NCI-H1417 (cell line): ENCODE results near the gene HP1BP3.
"Not testable (repeated sequence)": the region's sequence is repeated elsewhere in the genome, so short reads cannot be mapped to it uniquely, and the experiment has no call there.

Experiments used
- DNase-seq, 3 experiments: peaks; one replicate each; lab custom pipeline; 2025; lab: John Stamatoyannopoulos, UW

The HP1BP3 gene

DNA sequence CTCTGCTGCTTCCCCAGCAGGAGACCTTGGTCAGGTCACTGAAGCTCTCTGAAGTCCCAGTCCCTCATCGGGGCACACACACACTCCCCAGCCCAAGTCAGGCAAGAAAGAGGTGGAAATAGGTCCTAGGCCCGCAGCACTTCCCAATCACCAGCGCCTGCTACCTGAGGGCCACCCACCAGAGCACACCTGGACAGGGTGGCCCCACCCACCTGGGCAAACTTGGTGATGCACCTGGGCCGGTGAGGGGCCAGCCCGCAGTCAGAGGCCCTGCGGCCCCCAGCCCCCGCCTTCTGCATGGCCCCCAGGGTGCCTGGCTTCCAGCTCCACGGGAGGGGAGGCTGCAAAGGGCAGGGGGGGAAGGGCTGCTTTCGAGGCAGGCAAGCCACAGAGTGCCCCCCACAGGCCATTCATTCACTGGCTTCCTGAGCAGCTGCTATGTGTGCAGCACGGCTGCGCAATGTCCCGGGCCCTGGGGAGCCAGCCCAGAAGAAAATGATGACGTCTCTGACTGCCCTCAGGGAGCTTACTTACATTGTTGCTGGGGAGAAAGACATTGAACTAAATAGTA is 59.3 kb downstream of the HP1BP3 start:
- DNase-seq, result peak in 2 of 3 experiments; percentile 32 to 48

DNA sequence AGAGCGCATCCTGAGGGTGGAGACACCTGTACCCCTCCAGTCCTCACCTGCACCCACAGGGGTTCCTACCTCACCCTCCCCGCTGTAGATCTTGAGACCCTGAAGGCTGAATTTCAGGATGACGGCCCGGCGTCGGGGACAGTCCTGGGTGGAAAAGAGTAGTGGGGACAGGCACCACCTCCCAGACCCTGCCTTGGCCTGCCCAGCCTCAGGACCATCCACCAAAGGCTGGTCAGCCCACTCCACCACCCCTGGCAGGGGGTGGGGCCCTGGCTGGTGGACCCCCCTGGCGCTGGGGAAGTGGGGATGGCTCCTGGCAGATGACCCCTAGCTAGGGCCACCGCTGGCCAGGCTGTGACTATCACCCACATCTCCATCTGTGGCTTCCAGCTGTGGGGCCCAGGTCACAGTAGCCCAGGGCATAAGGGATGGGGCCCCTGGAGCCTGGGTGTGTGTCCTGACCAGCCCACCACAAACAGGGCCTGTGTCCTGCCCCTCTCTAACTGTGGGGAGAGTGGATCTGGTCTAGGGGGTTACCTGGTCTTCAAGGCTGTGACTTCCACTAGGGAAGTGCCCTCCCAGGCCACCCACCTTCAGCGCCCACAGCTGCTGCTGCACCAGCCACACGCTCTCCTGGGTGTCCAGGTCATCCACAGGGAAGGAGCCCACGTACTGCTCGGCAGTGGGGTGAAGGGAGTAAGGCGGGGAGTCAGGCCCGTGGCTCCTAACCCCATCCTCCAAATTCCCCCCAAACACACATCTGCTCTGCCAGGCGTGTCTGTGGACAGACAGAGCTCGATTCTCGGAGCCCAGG is 60.0 kb downstream of the HP1BP3 start:
- no peak for DNase-seq

DNA sequence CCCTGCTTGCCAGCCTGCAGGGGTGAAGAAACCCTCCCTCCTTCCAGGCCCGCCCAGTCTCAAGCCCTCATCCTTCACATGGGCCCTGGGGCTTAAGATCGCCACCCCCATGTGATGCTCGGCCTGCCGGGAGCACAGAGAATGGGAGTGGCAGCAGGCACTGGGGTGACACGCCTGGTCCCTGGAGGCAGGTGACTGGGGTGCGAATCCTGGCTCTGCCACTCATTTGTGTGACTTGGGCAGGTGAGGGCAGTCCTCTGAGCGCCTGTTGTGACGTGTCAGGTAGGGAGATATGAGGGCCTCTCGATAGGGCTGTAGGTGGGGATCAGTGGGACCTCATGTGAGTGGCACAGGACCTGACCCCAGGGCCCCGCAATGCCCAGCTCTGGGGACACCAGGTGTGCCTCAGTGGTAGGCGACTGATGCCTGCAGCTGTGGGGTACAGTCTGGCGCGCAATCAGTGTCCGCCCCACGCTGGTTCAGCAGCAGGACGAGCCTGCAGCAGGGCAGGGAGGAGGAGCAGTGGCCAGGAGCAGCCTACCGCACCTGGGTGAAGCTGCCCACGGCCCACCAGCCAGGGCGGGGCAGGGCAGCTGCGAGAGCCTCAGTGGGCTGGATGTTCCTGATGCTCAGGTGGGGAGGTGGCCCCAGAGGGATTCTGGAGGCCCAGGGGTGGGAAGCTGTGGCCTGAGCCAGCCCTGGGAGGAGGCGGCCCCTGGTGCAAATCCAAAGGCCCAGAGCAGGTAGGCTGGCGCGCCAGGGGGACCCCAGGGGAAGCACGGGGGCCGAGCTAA is 60.8 kb downstream of the HP1BP3 start:
- DNase-seq, result no peak

DNA sequence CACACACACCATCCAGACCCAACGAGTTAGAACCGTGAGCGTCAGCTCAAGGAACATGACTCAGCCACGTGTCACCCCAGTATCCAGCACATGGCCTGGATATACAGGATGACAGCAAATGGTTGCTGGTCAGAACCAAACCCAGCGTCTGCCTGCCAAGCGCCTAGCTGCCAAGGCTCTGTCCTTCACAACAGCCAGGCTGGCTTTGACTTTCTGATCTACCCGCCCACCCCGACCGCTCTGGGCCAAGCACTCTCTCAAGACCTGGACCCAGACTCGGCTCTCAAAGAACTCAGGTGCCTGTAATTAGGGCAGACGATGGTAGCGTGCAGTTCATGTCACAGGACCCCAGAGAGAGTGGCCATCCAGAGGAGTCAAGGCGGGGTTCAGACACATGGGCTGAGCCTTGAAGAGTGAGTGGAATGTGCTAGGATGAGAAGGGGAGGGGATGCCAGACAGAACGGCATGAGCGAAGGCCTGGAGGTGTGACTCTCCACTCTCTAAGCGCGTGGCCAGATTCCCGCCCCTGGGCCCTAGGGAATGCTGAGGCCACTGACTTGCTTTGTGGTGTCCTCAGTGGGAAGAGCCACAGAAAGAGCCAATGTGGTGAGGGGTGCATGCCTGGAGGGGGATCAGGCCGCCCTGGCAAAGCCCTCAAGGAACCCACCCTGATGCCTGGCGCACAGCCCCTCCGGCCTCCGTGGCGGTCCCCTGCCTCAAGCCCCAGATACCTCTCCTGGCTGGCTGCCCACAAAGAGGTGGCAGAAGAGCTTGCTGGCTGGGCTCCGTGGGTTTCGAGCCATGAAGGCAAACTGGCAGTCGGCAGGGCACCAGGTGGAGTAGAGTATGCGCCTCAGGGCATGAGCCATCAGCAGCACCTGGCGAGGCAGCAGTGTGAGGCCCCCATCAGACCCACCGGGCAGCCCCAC is 61.7 kb downstream of the HP1BP3 start:
- DNase-seq, result peak in 2 of 3 experiments; percentile 84 to 92

DNA sequence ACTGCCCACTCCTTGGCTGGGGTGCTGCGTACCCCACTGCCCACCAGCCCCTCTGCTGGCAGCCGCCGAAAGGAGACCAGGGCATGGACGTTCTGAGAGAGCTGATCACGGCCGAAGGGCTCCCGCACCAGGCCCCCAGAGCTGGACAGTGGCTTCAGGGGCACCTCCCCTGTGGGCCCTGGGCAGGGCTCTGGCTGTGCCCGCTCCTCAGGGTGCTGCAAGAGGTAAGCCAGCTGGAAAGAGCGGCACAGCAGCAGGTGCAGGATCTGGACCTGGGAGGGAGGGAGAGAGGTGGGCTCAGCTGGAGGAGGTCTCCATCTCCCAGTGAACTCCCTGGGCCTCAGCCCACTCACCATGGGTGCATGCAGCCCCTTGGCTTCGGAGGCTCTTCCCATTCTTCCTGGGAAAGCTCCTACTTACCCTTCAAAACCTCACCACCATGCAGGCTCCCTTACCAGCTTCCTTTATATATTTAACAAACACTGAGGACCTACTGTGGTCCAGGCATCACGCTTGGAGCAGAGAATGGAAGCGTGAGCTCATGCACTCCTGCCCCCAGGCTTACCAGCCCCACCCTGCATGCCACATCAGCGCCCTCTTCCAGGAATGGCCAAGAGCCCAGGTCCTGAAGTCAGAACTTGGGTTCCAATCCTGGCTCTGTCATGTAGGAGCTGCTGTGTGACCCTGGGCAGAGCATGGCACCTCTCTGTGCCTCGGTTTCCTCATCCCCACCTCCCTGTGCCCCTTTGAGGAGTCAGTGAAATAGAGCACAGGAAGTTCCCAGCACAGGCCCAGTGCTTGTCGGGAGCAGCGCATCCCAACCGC is 62.5 kb downstream of the HP1BP3 start:
- DNase-seq, result no peak

DNA sequence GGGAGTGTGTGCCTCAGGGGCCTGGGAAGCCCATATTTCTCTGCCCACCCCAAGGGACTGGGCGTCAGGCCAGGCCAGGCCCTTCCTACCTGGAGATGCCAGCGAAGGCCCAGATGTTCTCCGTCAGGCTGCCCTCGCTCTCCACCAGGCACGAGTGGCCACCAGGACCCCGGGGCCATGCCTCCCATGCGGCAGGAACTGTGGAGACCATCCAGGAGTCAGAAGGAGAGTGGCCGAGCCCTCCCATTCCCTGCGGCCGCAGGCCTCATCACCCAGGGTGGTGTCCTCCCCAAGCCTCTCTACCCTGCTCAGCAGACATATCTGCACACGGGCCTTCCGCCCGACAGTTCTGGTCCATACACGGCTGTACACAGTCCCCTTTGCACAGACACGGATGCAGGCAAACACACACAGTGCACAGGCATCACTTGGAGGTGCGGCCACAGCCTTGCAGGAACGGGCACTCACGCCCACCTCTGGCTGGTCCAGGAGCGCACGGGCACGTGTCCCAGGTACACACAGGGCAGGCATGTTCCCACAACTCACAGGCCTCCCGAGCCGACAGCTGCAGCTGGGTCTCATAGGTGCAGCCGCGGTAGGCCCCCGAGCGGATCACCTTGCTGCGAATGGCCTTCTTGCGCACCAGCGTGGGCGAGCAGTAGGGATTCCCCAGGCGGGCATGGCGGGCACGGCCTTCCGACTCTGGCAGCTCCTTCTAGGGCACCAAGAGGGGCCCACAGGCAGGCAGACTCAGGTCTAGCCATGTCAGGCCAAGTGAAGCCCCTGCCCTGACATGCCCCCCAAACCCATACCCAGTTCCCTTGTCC is 63.4 kb downstream of the HP1BP3 start:
- DNase-seq, result no peak

DNA sequence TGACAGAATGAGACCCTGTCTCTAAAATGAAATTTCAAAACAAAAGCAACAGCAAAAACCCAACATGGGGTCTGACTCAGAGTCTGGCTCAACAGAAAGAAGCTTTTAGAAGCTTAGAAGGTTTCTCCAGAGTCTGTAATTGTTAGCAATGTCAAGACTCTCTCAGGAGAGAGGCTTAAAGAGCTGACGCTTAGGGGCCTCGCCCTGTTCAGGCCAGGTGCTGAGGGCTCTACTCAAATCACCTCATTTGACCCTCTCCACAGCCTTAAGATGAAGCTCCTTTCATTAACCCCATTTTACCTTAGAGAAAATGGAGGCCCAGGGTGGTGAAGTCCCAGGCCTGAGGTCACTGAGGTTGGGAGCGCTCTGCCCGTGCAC is 64.0 kb downstream of the HP1BP3 start:
- DNase-seq, result no peak

DNA sequence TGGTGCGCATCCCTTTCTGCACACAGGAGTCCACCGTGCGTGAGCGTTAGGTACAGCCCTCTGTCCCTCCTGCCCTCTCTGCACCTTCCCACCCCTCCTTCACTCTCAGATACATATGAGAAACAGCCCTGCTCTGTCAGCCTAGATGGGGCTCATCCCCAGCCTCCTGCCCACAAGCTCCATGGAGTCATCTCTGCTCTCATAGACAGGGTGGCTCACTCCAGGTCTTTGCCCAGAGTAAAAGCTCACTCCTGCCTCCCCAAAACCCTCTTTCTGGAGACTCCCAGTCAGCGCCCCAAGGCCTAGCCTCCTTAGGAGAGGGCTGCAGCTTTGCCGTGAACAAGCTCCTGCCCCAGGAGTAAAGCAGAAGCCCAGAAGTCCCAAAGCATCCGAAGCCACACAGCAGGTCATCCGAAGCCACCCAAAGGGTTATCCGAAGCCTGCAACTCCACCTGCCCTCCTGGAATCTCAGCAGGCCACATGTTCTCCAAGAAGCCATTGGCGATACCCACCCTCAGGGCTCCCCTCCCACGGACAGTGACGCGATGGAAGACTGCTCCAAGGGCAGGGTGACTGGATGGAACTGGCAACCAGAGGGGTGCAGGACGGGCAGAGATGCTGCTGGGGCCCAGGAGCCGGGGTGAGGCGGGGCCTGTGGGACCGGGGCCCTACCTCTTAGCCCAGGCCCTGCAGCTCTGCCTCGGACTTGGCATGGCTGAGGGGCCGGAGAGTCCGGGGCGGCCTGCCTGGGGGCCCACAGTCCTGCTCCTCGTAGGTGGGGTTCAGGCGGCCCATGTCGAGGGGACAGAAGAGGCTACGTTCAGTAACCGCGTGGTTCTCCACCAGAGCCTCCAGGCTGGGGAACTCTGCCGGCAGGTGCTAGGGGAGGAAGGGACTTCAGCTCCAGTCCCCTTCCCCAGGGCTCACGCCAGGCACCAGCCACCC is 65.7 kb downstream of the HP1BP3 start:
- DNase-seq, result no peak

DNA sequence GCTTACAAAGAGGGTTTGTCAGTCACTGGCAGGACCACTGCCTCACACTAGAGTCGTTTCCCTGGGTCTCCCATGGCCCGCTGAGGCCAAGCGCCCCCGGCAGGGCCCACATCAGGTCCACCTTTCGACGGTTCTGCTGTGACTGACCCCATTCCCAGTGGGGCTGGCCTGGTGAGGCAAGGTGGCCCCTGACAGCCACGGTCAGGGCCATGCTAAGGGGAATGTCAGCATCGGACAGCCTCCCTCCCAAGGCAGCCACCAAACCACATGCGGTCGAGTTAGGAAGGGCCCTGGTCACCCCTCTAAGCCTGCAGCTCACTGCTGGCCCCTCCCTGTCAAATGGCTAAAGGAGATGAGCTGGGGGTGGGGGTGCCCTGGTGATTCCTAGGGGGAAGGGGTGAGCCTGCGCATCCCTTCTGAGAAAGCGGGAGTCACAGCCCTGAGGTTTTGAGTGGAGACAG is 66.4 kb downstream of the HP1BP3 start:
- DNase-seq, result no peak

DNA sequence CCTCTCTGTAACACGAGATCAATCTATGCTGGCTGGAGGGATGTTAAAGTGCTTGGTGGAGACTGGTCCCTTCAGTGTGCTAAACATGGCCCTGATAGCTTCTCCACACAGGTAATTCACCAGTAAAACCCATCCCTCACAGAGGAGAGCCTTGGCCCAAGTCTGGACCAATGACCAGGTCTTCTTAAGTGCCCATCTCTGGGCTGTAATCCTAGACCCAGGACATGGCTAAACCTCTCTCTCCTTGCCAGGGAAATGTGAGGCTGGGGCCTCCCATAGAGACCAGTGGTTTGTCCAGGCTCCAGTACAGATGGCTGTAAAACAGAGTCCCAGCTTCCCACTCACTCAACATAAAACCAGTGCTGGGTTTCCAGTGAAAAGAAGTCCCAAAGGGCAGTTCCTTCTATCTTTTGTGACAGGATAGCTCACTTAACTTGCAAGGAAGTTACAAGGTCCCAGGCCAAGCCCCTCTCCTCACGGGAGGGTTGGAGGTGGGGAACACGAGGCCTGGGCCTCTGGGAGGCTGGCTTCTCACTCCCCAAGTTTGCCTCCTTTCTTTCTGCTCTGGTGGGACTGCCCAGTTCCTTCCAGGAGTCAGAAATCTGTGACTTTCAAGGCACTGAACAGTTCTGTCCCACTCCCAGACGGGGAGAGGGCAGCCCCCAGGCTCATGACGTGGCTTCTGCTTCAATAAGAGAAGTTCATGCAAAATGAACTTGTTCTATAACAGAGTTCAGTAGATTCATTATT is 67.1 kb downstream of the HP1BP3 start:
- DNase-seq, result no peak

DNA sequence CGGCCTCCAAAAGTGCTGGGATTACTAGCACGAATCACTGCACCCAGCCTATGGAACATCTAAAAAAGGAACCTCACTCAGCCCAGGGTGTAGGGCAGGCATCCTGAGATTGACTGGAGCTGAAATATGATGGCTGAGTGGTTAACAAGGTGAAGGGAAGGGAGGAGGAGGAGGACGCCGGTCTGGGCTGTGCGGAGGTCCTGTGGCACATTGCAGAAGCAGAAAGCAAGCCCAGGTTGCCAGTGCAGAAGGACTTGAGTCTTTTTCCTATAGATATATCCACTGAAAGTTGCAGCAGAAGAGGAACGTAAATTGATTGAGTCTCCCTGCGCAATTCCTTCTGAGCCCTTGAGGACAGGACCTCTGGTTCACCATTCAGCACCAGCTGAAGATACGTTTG is 67.8 kb downstream of the HP1BP3 start:
- no peak for DNase-seq

DNA sequence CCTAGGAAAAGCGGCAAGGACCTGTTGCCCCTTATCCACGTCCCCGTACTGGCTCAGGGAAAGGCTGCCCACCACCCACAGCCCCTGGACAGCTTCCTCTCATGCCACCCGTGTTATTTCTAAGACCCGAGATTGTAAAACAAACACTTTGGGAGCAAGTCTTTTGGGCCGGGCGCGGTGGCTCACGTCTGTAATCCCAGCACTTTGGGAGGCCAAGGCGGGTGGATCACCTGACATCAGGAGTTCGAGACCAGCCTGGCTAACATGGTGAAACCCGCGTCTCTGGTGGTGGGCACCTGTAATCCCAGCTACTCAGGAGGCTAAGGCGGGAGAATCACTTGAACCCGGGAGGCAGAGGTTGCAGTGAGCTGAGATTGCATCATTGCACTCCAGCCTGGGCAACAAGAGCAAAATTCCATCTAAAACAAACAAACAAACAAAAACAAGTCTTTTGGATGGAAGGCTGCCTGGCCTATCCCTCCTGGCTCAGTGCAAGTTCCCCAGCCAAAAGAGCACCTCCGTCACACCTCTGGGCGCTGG is 68.7 kb downstream of the HP1BP3 start:
- DNase-seq, result not testable (repeated sequence)

DNA sequence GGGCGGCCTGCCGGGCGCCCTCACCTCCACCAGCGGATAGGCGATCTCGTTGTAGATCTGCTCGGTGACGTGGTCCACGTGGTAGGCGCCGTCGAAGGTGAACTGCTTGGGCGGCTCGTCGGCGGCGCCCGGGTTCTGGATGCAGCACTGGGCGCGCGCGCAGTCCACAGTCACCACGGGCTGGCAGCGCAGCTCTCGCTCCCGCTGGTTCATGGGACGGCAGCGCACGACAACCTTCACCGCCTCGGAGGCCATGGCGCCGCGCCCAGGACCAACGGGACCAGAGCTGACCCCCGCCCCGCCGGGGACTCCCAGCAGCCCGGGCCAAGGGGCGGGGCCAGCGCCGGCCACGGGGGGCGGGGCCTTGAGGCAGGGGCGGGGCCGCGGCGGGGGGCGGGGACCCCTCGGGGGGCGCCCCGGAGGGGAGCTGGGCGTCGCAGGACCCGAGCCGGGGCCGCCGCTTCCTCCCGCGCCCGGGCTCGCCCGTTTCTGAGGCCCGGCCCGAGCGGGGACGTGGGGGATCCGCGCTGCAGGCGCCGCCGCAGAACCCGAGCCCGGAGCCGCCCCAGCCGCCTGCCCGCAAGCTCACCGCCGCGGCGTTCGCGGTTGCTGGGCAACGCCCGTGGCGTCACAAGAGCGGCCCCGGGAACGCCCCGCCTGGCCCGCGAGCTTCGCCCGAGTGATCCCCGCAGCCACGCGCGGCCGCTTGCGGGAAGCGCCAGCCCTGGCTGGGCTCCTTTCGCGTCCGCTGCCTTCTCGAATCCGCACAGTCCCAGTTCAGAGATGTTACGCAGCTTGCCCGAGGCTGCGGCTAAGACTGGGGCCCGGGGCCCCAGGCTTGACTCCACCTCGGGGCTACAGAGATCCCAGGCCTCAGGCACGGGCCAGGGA is 69.4 kb downstream of the HP1BP3 start, which contains the start of gene KIF17:
KIF17 (minus strand) TSS at position 556 of the 891 bp plus-strand sequence; CDS start at position 255, 301 bp downstream.
- peak; percentile 31 to 76 (median 74) for DNase-seq

DNA sequence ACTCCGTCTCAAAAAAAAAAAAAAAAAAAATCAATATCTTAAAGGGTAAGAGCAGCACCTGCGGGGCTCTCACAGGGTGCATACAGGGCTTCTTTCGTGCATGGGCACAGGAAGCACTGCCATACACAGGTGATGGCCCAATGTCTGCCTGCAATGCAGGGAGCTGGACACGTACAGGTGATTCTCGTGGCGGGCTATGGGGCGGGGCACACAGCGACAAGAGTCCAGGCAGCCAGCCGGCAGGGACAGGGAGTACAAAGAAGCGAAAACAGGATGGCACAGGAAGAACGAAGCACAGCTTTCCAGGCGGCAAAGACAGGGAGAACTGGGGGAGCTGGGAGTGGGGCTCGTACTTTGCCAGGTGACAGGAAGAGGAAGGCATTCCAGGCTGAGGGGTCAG is 70.9 kb downstream of the HP1BP3 start:
- no peak for DNase-seq

DNA sequence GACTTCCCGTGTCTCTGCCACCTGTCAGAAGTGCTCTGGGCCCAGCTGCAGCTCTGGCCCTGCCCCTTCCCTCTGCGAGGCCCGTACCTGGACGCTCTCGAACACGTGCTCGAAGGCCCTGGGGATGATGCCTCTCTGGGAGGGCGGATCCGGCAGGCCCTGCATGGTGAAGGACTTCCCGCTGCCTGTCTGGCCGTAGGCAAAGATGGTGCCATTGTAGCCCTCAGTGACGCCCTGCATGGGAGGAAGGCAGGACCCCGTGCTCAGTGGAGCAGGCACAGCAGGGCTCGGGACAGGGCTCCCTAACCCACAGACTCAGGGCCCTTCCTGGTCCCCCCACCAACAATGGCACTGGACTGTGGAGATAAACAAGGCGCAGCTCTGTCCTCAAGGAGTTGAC is 71.7 kb downstream of the HP1BP3 start:
- DNase-seq, result no peak

DNA sequence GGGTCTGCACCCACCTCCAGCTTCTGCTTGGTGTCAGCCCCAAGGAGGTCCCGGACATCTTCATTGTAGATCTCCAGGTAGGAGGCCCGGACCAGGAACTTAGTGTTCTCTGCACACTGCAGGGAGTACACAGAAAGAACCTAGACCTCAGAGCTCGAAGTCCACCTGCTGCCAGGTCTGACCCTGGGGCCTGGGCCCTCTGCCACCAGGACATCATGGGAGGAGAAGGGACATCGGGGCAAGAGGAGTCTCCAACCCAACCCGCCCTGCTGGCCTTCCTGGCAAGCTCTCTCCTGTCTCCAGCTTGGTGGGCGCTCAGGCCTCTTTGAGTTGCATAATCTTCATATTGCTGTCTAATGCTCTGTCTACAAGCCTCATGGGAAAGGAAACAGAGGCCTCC is 73.7 kb downstream of the HP1BP3 start:
- no peak for DNase-seq

DNA sequence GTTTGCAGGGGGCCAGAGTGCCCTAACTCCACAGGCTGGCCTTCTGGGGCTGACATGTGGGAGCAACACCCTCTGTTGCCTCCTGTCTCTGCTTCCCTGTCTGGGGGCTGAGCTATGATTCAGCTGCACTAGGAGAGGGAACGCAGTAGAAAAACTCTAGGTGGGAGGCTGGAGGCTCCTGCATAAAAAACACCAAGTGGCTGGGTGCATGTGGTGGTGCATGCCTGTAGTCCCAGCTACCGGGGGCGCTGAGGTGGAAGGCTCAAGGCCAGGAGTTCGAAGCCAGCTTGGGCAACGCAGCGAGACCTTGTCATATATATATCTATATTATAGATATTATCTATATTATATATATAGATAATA is 74.9 kb downstream of the HP1BP3 start:
- no peak for DNase-seq
